ENCODE measurements around the gene NUP214.

NUP214 gene

GRCh38 chr9:131279196-131279862 lies 153.9 kb downstream of the NUP214 start:
- no peak overlapping the region for H3K4me3 ChIP-seq (ENCODE audit: extremely low read depth, insufficient read depth, low read length, poor library complexity, severe bottlenecking)
- peaks cover 6% of the 10 kb centered on the region for H3K4me1 ChIP-seq (ENCODE audit: control insufficient read depth, insufficient read depth, low read length, poor library complexity, severe bottlenecking)
- H3K36me3 ChIP-seq (ENCODE audit: control insufficient read depth, insufficient read depth, low read length) = no peaks in the 10 kb centered on the region
- H3K9me3 ChIP-seq (ENCODE audit: control insufficient read depth, low read length) = no peaks in the 10 kb centered on the region
- 80 to 82% methylated on average over 10 to 11 of the region's 11 CpGs for WGBS, 2 experiments (ENCODE audit: insufficient coverage in 2 of 2)
- H3K27ac ChIP-seq (ENCODE audit: low read depth, low read length, severe bottlenecking) = no peak overlapping the region

GRCh38 chr9:131279863-131280570 lies 154.6 kb downstream of the NUP214 start:
- no peaks in the 10 kb centered on the region for H3K9me3 ChIP-seq (ENCODE audit: control insufficient read depth, low read length)
- no peaks in the 10 kb centered on the region for H3K36me3 ChIP-seq (ENCODE audit: control insufficient read depth, insufficient read depth, low read length)
- no peak overlapping the region for H3K27ac ChIP-seq (ENCODE audit: low read depth, low read length, severe bottlenecking)
- peaks cover 6% of the 10 kb centered on the region for H3K4me1 ChIP-seq (ENCODE audit: control insufficient read depth, insufficient read depth, low read length, poor library complexity, severe bottlenecking)
- WGBS, 2 experiments (ENCODE audit: insufficient coverage in 2 of 2) = 77 to 79% methylated on average over 13 to 18 of the region's 19 CpGs
- no peak overlapping the region for H3K4me3 ChIP-seq (ENCODE audit: extremely low read depth, insufficient read depth, low read length, poor library complexity, severe bottlenecking)

GRCh38 chr9:131280660-131281059 lies 155.3 kb downstream of the NUP214 start:
- no peak overlapping the region for H3K4me3 ChIP-seq (ENCODE audit: extremely low read depth, insufficient read depth, low read length, poor library complexity, severe bottlenecking)
- H3K9me3 ChIP-seq (ENCODE audit: control insufficient read depth, low read length) = no peaks in the 10 kb centered on the region
- peaks cover 6% of the 10 kb centered on the region for H3K4me1 ChIP-seq (ENCODE audit: control insufficient read depth, insufficient read depth, low read length, poor library complexity, severe bottlenecking)
- no peak overlapping the region for H3K27ac ChIP-seq (ENCODE audit: low read depth, low read length, severe bottlenecking)
- H3K36me3 ChIP-seq (ENCODE audit: control insufficient read depth, insufficient read depth, low read length) = no peaks in the 10 kb centered on the region
- 83 to 100% methylated on average over 2 to 3 of the region's 3 CpGs for WGBS, 2 experiments (ENCODE audit: insufficient coverage in 2 of 2)

GRCh38 chr9:131281119-131281965 lies 156.0 kb downstream of the NUP214 start:
- WGBS, 2 experiments (ENCODE audit: insufficient coverage in 2 of 2) = 86 to 88% methylated on average over 13 to 15 of the region's 17 CpGs
- Histone ChIP-seq H3K4me1 (ENCODE audit: control insufficient read depth, insufficient read depth, low read length, poor library complexity, severe bottlenecking) (peaks cover 6% of the 10 kb centered on the region), H3K27ac (ENCODE audit: low read depth, low read length, severe bottlenecking) (no peak overlapping the region), H3K36me3 (ENCODE audit: control insufficient read depth, insufficient read depth, low read length) (no peaks in the 10 kb centered on the region), H3K4me3 (ENCODE audit: extremely low read depth, insufficient read depth, low read length, poor library complexity, severe bottlenecking) (no peak overlapping the region), H3K9me3 (ENCODE audit: control insufficient read depth, low read length) (no peaks in the 10 kb centered on the region)

GRCh38 chr9:131282175-131282574 lies 156.8 kb downstream of the NUP214 start:
- Histone ChIP-seq H3K4me3 (ENCODE audit: extremely low read depth, insufficient read depth, low read length, poor library complexity, severe bottlenecking) (peak overlapping the region; percentile 34), H3K36me3 (ENCODE audit: control insufficient read depth, insufficient read depth, low read length) (no peaks in the 10 kb centered on the region), H3K9me3 (ENCODE audit: control insufficient read depth, low read length) (no peaks in the 10 kb centered on the region), H3K27ac (ENCODE audit: low read depth, low read length, severe bottlenecking) (no peak overlapping the region), H3K4me1 (ENCODE audit: control insufficient read depth, insufficient read depth, low read length, poor library complexity, severe bottlenecking) (peaks cover 6% of the 10 kb centered on the region)
- WGBS, 2 experiments (ENCODE audit: insufficient coverage in 2 of 2) = 88 to 100% methylated on average over 3 of the region's 4 CpGs

- peaks cover 6% of the 10 kb centered on the region for H3K4me1 ChIP-seq (ENCODE audit: control insufficient read depth, insufficient read depth, low read length, poor library complexity, severe bottlenecking)
- no peaks in the 10 kb centered on the region for H3K36me3 ChIP-seq (ENCODE audit: control insufficient read depth, insufficient read depth, low read length)
- H3K4me3 ChIP-seq (ENCODE audit: extremely low read depth, insufficient read depth, low read length, poor library complexity, severe bottlenecking) = peak overlapping the region; percentile 34
- H3K27ac ChIP-seq (ENCODE audit: low read depth, low read length, severe bottlenecking) = no peak overlapping the region
- 1 to 2% methylated on average over 45 to 47 of the region's 61 CpGs for WGBS, 2 experiments (ENCODE audit: insufficient coverage in 2 of 2)
- H3K9me3 ChIP-seq (ENCODE audit: control insufficient read depth, low read length) = no peaks in the 10 kb centered on the region
Measured at GRCh38 chr9:131282688-131283422, 157.5 kb downstream of the NUP214 start.
